HG03521 (cell line): ENCODE results near the gene ENDOD1.

Source experiments
- ATAC-seq: cut with Tn5 transposase; IDR thresholded peaks from one replicate; pipeline ENCODE4 v1.9.1; 2021; ENCODE audit warnings: mild to moderate bottlenecking, moderate library complexity; ENCODE audit not compliant: unreplicated experiment

The ENDOD1 gene

GRCh38 chr11:95074792-95075563 is 14.7 kb upstream of the ENDOD1 start:
- no peak for ATAC-seq

DNA sequence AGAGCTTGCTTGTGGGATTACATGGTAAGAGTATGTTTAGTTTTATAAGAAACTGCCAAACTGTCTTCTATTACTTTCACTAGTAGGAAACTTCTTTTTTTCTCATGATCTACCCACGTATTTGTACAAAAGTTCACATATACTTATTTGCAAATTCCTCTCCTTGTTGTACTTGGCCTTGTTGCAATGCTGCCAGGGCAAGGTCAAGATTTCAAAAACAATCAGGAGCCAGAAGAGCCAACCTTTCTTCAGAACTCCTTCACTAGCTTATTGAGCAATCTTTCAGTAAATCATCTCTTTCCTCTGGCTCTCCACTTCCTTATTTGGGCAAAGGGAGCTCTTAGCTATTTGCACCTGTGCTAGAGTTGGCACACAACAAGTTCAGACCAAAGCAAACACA is 13.2 kb upstream of the ENDOD1 start:
- ATAC-seq, result peak; percentile 61

GRCh38 chr11:95076981-95077380 is 12.7 kb upstream of the ENDOD1 start:
- no peak for ATAC-seq

- no peak for ATAC-seq
Observed at GRCh38 chr11:95078526-95078925, 11.1 kb upstream of the ENDOD1 start.

GRCh38 chr11:95081010-95081409 is 8.6 kb upstream of the ENDOD1 start:
- no peak for ATAC-seq

DNA sequence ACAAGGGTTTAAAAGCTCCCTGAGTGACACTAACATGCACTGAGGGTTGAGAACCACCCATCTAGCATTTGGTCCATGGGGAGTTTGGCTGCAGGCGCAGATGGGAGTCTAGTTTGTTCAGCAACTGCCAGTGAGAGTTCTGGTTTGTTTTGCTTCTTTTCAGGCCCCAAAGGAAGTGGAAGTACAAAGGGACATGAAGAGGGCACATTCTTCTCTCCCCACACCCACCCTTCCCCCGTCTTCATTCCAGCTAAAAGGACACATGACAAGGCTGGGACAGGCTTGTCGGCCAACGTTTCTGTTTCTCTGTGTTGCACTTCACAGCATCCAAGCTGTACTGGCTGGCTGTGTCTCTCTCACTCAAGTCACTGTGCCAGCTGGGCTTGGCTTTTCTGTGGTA is 8.2 kb upstream of the ENDOD1 start:
- no peak for ATAC-seq

DNA sequence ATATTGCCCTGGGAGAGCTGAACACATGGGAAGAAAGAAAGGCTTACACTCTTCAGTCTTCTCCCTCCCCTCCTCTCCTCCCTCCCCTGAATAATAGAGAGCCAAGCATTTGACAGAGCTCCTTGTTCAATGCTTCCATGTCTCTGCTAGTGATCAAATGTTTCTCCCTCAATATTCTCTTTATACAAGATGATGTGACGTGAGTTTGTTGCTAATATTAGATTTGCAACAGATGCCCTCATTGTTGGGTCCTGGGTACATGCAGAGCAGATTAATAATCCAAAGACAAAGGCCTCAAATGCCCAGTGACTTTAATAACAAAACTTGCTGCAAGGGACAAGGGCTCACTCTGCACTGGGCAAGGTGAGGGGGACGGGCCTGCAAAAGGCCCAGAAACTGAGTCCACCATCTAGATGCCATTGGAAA is 7.1 kb upstream of the ENDOD1 start:
- ATAC-seq, result no peak

DNA sequence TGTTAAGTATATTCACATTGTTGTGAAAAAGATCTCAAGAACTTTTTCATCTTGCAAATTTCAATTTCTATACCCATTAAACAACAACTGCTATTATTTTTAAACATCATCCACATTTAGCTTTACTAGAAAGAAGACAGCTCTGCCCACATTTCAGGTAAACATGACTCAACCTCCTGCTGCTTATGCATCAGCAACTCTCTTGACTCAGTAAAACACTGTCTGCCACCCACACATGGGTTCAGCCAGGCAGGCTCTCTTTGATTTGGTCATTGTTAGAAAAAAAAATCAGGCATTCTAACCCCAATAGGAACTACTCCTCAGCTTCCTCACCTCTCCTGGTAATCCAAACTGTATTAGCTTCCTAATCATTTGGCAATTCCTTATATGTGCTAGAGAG is 5.1 kb upstream of the ENDOD1 start:
- no peak for ATAC-seq

- no peak for ATAC-seq
Observed at GRCh38 chr11:95085117-95085816, 4.4 kb upstream of the ENDOD1 start.

DNA sequence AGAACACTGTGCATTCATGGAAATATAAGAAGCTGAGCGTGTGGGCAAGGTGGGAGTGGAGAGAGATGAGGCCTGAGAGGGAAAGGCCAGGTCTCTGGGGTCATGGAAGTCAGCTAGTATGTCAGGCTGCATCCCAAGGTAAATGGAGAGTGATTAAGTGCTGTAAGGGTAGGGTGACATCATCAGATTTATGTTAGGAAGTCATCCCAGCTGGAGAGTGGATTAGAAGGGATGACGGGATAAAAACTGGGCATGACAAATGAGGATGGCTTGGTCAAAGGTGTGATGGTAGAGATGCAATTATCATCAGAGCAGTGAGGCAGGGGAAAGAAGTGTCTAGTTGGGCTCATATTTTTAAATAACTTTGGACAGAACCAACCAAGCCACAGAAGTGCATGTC is 3.5 kb upstream of the ENDOD1 start:
- no peak for ATAC-seq

DNA sequence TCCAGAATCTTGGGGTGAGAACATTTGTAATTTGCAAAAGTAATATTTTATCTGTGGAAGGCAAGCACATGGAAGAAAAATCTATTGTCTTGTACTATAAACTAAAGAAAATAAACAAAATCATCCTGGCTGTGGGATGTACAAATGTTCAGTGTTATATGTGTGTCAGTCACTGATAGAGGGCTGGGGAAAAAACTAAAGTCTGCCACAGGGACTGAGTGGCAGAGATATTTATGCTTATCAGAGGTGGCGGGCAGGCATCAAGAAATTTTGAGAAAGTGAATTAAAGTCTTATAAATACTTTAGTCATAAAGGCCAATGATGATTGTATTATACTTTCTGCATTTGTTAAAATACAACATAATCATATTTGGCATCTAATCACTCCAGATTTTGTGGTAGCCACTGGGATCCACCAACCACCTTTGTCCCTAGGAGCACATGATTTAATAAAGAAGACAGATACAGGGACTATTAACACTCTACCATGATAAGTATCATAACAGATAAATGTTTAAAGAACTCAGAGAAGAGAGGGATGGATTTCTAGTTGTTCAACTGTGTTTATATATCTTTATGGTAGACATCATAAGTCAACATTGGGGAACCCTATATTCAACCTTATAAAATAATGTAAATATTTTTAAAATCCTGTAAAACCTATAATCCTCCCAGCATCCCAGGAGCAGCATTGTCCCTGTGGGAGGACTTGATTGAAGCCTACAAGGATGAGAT is 2.6 kb upstream of the ENDOD1 start:
- no peak for ATAC-seq

GRCh38 chr11:95088946-95089619 is 563 bp upstream of the ENDOD1 start:
- peak; percentile 41 for ATAC-seq

- ATAC-seq, result no peak
Observed at GRCh38 chr11:95091663-95092180, 2.1 kb downstream of the ENDOD1 start.

DNA sequence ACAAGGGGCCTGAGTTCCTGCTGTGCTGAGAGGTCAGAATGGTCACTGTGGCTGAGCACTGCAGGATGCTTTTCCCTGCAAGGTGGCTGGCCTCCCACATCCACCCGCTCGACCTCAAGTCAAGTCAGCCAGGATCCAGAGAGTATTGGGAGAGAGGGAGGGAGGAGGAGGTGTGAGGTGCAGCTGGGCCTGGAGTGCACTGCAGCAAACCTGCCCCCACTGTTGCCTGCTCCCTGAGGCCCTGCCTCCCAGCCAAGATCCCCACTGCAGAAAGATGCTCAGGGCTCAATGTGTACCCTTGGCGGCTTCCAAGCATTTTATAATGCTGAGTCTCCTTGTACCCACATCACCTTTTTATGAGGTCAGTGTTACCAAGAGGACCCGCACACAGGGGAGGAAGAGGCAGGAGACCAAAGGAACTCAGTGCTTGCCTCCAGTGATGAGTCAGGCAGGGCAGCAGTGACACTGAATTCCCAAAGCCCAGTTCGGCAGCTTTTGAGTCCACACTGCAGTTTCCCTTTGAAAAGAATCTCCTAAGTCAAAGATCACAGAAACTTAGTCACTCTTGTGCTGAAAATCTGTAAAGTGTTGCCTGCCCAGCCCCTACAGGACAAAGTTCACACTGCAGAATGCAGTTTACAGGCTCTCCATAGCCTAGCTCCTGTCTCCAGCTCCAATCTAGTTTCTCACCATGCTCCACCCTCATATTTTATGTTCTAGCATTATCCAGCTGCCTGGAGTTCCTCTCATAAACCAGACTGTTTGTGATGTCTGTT is 3.1 kb downstream of the ENDOD1 start:
- no peak for ATAC-seq

- ATAC-seq, result no peak
Observed at GRCh38 chr11:95093548-95093947, 3.9 kb downstream of the ENDOD1 start.

DNA sequence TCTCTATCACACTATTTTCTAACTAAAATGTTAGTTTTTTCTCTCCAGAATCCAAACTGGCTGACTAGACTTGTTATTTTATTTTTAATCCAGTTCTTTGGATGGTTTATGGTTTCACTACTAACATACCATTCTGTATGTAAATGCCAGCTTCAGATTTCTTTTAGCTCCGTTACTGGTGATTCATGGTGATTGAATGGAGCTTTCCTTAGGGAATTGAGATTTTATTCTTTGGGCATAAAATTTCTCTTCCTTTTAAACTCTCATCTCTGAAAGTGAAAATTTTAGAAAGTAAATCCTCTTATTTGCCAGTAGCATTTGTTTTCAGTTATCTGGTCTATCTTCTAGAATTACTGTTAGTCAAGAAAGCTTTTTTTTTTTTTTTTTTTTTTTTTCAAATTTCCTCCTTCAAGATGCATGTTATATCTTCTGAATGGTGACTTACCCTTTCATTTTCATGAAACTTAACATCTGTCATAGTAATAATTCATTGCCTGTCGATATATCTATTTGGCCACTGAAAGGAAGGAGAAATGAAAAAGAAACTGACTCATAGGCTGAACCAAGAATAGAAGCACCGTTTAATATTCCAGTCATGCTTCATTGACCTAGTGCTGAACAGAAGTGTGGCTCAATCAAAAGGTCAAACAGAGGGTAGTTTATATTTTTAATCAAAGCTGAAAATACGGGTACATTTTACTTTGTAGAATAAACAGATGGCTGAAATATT is 6.4 kb downstream of the ENDOD1 start:
- ATAC-seq, result peak; percentile 79

DNA sequence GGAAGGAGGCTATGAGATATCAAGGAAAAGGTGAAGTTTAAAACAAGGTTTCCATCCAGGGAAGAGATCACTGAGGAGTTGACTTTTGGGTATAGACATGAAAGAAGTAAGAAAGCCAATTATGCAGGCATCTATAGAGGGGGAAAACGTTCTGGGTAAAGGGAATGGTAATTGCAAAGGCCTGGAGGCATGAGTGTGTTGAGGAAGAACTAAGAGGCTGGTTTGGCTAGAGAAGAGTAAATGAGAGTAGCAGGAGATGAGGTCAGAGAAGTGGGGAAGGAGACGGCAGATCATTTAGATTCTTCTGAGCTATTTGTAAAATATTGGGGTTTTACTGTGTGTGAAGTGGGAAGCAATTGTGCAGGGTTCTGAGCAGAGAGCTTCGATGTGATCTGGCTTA is 7.6 kb downstream of the ENDOD1 start:
- no peak for ATAC-seq

- ATAC-seq, result no peak
Observed at GRCh38 chr11:95098826-95099225, 9.2 kb downstream of the ENDOD1 start.

GRCh38 chr11:95100191-95100648 is 10.6 kb downstream of the ENDOD1 start:
- ATAC-seq, result no peak
